HPDE6-E6E7 (cell line): Measurements from ENCODE around the gene MGMT.
"Not testable (repeated sequence)": the region's sequence is repeated elsewhere in the genome, so short reads cannot be mapped to it uniquely, and the experiment has no call there.

Experiments used
- DNase-seq: peaks from one replicate; pipeline ENCODE4 v3.0.0; 2011; ENCODE audit warnings: missing footprints; ENCODE audit errors: extremely low spot score

Gene MGMT

DNA sequence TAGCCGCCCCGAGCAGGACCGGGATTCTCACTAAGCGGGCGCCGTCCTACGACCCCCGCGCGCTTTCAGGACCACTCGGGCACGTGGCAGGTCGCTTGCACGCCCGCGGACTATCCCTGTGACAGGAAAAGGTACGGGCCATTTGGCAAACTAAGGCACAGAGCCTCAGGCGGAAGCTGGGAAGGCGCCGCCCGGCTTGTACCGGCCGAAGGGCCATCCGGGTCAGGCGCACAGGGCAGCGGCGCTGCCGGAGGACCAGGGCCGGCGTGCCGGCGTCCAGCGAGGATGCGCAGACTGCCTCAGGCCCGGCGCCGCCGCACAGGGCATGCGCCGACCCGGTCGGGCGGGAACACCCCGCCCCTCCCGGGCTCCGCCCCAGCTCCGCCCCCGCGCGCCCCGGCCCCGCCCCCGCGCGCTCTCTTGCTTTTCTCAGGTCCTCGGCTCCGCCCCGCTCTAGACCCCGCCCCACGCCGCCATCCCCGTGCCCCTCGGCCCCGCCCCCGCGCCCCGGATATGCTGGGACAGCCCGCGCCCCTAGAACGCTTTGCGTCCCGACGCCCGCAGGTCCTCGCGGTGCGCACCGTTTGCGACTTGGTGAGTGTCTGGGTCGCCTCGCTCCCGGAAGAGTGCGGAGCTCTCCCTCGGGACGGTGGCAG, at the start of gene MGMT:
Gene MGMT (plus strand): TSS at position 539 of the 656 bp plus-strand sequence.
- no peak for DNase-seq

- no peak for DNase-seq
These were observed 49.2 kb upstream of the MGMT start for GRCh38 chr10:129417870-129418269.

GRCh38 chr10:129418496-129419225, 48.4 kb upstream of the MGMT start:
- DNase-seq, result no peak

GRCh38 chr10:129419397-129419796, 47.6 kb upstream of the MGMT start:
- no peak for DNase-seq

GRCh38 chr10:129421399-129422010, 45.5 kb upstream of the MGMT start:
- no peak for DNase-seq

- DNase-seq, result no peak
These were observed 42.1 kb upstream of the MGMT start for GRCh38 chr10:129424978-129425377.

DNA sequence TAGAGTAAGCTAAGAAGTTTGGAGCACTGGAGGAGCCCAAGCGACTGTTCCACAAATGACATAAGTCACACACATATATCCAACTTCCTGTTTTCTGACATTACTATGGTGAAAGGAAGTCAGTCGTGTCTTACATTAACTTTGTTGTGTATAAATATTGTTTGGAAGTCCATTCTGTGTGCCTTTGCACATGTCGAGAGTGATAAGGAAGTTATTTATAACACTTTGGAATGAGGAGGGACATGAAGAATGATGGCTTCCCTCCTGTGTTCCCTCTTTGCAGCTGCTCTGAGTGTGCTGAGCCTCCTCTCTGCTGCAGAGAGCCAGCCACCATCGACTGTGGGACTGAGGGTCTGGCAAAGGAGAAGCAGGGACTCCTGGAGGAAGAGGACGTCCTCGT, 40.4 kb upstream of the MGMT start:
- DNase-seq, result no peak

DNA sequence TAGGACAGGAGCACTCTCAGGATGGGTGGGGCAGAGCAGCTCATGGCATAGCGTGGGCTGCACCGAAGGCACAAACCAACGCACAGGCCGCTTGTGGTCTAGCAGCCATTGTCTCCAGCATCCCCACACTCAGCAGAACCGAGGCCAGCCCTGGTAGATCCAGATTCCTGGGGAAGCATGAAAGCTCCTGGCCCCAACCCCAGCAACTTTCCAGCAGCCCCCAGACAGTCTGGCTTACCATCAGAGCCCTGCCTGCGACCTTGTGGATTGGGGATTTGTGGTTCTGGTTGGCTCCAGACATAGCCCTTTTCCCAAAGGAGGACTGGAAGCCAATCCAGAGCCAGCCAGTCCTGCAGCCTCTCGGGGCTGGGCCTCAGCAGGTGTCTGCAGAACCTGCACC, 33.8 kb upstream of the MGMT start:
- DNase-seq, result no peak

GRCh38 chr10:129435724-129436123, 31.3 kb upstream of the MGMT start:
- not testable (repeated sequence) for DNase-seq

DNA sequence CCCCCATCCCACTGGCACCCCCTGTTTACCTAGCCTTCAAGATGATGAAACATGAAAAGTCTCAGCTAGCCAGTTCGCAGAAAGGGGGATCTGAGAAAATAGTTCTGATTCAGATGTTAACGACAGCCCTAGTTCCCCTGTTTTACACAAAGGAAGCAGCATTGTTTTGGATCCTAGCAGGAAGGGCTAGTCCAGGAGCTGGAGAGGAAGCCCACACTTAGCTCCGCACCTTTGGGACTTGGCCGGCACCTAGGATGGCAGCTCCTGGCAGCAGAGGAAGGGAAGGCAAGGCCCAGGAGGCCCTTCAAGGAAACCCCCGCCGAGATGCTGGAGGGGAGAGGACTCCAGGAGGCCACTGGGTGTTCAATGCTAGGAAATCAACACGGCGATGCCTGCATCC, 29.0 kb upstream of the MGMT start:
- no peak for DNase-seq

DNA sequence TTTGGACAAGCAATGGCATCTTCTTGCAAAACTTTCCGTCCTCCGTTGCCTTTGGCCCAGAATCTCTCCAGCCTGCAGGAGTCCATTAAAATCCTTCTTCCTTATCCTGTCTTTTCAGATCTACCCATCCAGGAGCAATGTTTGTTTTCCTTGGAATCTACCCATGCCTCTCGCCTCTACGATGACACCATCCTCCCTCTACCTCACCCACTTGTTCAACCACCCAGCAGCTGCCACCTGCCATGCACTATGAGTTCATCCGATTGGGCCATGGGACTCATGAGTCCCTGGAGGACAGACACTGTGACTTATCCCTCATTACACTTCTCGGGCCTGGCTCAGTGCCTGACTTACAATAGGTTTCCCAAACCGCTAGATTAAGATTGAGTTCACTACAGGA, 26.8 kb upstream of the MGMT start:
- no peak for DNase-seq

DNA sequence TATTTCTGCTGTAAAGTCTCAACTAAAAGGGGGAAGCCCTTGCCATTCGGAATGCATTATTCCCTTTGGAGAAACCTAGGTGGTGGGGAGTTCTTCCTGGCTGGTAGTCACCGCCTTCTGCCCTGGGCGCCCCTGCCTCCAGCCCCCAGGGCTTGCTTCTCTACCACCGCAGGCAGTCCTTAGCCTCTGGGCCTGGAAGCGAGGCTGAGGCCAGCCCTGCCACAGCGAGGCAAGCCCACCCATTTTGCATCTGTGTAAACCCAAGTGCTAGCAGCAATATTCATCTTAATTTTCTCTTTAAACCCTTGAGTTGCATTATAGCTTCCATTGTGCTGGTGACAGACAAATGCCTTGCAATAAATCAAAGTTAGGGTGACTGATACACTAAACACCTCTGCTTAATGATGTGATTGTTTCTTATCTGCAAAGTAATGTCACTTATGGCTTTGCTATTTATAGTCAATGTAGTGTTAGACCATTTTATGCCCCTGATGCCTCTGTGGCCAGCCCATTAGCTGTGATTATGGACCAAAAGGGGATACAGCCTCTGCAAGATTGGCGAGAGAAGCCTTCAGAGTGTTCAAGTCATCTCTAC, 26.2 kb upstream of the MGMT start:
- no peak for DNase-seq

GRCh38 chr10:129441372-129442009, 25.6 kb upstream of the MGMT start:
- no peak for DNase-seq

DNA sequence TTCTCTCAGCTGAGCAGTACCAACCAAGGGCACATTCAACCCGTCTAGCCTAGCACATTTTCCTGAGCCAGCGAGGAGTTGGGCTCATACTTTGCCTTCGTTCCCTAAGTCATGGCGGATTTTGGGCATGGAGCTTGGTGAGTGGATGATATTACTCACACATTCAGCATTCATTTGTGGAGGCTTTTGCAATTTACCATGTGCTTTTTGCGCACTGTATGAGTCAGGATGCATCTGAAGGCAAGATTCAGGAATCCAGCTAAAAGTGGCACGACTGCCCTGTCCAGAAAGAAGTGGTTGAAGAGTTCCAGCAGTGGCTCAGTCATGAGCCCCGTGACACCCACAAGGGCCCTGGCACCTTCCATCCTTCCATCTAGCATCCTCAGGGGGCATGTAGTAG, 24.2 kb upstream of the MGMT start:
- no peak for DNase-seq

GRCh38 chr10:129444359-129444758, 22.7 kb upstream of the MGMT start:
- DNase-seq, result no peak

DNA sequence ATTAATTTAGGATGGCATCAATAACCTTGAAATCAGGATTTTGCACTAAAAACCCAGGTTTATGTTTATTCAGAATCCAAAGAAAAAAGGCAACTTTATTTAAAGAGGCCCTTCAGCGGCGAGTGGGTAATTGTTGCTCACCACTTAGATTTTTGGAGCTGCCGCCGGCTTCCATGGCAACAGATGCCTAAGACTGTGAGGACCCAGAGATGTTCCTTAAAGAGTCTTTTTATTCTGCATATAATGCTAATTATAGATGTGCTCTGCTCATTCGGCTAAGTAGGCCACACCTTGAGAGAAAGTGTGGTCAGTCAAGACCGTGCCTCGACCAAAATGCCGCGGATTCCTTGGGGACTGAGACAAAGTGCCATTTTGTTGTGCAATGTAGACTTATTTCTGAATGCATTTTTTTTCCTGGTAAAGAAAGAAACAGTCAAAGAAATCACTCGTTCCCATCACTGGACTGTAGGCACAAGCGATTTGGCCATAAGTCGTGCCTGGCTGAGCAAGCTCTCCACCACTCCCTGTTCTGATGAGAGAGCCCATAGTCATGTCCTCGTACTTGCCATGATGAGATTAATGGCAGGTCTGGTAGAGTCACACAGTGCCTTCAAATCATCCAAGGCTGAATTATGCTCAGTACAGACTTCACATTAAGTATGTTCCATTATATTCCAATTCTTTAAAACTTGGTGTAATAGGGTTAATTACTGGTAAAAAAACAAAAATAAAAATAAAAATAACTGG, 21.4 kb upstream of the MGMT start:
- DNase-seq, result no peak

DNA sequence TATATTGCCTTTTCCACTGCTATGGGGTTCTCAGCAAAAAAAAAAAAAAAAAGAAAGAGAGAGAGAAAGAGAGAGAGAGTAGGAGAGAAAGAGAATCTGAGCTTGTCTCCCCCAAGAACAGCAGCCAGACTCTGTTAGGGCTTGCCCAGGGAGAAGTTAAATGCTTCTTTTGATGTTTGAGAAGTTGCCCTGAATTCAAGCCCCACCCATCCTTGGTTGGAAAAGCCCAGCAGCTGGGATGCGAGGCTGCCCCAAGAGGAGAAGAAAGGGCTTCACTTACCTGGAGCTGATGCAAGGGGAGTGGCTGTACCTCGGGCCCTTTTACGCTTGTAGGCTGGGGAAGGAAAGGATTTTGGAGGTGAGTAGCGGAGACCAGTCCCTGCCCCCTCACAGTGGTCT, 20.9 kb upstream of the MGMT start:
- DNase-seq, result no peak

- DNase-seq, result no peak
These were observed 19.6 kb upstream of the MGMT start for GRCh38 chr10:129447486-129447885.

DNA sequence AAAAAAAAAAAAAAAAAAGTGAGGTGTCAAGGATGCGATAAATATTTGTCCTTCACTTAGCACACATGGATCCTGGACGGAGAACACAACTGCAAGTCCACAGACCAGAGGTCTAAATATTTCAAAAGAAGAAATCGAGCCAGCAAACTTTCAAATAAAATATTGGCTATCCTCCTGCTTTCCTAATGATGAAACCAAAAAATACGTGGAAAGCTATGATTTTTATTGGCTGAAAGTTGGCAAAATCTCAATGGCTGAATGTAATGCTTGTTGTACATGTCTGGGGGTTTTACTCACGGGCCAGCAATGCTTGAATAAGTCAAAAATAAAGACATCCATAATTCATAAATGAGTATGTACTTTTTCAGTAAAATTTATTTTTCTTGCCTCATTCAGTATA, 19.0 kb upstream of the MGMT start:
- DNase-seq, result no peak

DNA sequence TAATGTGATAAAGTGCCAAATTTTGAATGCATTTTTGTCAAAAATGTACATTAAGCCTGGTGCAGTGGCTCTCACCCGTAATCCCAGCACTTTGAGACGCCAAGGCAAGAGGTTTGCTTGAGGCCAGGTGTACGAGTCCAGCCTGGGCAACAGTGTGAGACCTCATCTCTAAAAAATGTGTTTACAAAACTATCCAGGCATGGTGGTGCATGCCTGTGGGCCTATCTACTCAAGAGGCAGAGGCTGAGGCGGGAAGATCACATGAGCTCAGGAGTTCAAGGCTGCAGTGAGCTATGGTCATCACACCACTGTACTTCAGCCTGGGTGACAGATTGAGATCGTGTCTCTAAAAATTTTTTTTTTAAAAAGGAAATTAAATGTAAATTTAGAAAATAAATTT, 18.5 kb upstream of the MGMT start:
- DNase-seq, result no peak

DNA sequence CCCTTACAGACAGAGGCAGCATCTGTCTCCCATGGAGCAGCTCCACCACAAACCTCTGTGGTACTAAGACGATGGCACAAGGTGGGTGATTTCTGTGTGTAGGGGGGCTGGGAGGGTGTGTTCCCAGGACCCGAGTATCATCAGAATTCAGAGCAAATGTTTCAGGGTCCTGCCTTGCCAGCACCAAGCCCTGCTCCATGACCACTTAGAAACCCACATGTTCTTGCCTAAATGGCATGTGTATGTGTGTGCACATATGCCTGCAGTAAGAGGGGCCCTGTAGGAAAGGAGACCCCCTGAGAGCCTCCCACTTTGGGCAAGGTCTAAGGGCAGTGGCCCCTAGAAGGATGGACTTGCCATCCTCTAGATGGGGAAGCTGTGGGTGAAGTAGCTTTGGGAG, 17.1 kb upstream of the MGMT start:
- DNase-seq, result no peak

GRCh38 chr10:129450391-129450790, 16.6 kb upstream of the MGMT start:
- no peak for DNase-seq
